ENCODE data around the gene QSOX2.

The QSOX2 gene

GRCh38 chr9:136235709-136236455, 9.7 kb downstream of the QSOX2 start:
- DNase-seq, result no peak

GRCh38 chr9:136235171-136235570, 10.4 kb downstream of the QSOX2 start:
- no peak for DNase-seq

GRCh38 chr9:136234597-136234996, 11.0 kb downstream of the QSOX2 start:
- no peak for DNase-seq

- no peak for DNase-seq
Measured at GRCh38 chr9:136233868-136234267, 11.7 kb downstream of the QSOX2 start.

- DNase-seq, result no peak
Measured at GRCh38 chr9:136233411-136233810, 12.2 kb downstream of the QSOX2 start.

GRCh38 chr9:136232969-136233368, 12.6 kb downstream of the QSOX2 start:
- no peak for DNase-seq

GRCh38 chr9:136231478-136232297, 13.9 kb downstream of the QSOX2 start:
- DNase-seq, result no peak

GRCh38 chr9:136230773-136231172, 14.8 kb downstream of the QSOX2 start:
- no peak for DNase-seq

GRCh38 chr9:136230365-136230764, 15.2 kb downstream of the QSOX2 start:
- no peak for DNase-seq

- DNase-seq, result no peak
Measured at GRCh38 chr9:136229096-136230065, 16.2 kb downstream of the QSOX2 start.

GRCh38 chr9:136228107-136228875, 17.3 kb downstream of the QSOX2 start:
- no peak for DNase-seq

- no peak for DNase-seq
Measured at GRCh38 chr9:136226680-136227407, 18.8 kb downstream of the QSOX2 start.

- DNase-seq, result peak; percentile 52
Measured at GRCh38 chr9:136225748-136226679, 19.6 kb downstream of the QSOX2 start.

- peak; percentile 11 for DNase-seq
Measured at GRCh38 chr9:136225366-136225747, 20.3 kb downstream of the QSOX2 start.

GRCh38 chr9:136223871-136224640, 21.6 kb downstream of the QSOX2 start:
- DNase-seq, result no peak

GRCh38 chr9:136222906-136223285, 22.7 kb downstream of the QSOX2 start:
- DNase-seq, result no peak

GRCh38 chr9:136222166-136222905, 23.3 kb downstream of the QSOX2 start:
- DNase-seq, result no peak

GRCh38 chr9:136220017-136220729, 25.4 kb downstream of the QSOX2 start:
- DNase-seq, result peak; percentile 35

Measured in activated effector memory CD4-positive, alpha-beta T cell treated with Interleukin-2 at 50 U/mL for 16 hours (primary cell).